Measurements from ENCODE around the gene KAT8.
"Not testable (repeated sequence)": the region's sequence is repeated elsewhere in the genome, so short reads cannot be mapped to it uniquely, and the experiment has no call there.

The KAT8 gene

GRCh38 chr16:31149894-31150890 is 32.7 kb downstream of the KAT8 start, which contains the start of gene PRSS36:
Gene PRSS36, minus strand, starts transcription at chr16:31150066. Its CDS starts 31 bp downstream, at chr16:31150035.
- DNase-seq = no peak

DNA sequence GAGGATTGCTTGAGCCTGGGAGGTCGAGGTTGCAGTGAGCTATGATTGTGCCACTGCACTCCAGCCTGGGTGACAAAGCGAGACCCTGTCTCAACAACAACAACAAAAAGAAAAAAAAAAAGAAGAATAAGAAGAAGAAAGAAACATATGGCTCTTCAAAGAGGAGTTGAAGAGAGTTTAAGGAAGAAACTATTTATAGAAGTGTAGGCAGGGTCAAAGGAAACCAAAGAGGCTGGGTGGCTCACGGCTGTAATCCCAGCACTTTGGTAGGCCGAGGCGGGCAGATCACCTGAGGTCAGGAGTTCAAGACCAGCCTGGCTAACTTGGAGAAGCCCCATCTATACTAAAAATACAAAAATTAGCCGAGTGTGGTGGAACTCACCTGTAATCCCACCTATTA is 33.5 kb downstream of the KAT8 start:
- not testable (repeated sequence) for DNase-seq

DNA sequence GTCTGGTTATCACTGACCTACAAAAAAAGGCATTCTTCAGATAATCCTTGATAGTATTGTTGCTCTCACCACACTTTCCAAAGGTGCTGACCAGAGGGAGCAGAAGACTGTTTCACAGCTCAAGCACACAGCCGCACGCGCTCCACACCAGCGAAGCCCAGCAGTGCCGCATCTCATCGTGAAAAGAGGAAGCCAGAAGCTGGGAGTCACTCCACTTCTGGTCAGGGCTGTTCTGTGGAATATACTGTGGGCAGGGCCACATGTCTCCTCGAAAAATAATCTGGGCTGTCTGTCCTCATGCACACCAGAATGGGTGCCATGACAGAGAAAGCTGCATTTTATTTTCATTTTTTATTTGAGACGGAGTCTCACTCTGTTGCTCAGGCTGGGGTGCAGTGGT is 39.7 kb downstream of the KAT8 start:
- DNase-seq = no peak

GRCh38 chr16:31167315-31167714 is 49.9 kb downstream of the KAT8 start:
- DNase-seq = no peak

DNA sequence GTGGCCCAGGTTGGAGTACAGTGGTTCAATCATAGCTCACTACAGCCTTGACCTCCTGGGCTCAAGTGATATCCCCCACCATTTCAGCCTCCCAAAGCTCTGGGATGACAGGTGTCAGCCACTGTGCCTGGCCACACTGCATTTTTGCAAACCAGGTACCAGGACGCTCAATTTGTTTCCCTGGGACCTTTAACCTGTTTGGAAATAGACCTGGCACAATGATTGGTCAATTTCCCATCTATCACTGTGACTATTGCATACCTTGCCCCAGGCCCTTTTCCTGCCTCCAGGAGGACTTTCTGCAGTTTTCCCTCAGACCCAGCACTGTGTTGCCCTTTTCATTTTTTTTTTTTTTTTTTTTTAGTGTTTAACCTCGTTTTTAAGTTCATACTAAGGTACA is 51.4 kb downstream of the KAT8 start:
- no peak for DNase-seq

DNA sequence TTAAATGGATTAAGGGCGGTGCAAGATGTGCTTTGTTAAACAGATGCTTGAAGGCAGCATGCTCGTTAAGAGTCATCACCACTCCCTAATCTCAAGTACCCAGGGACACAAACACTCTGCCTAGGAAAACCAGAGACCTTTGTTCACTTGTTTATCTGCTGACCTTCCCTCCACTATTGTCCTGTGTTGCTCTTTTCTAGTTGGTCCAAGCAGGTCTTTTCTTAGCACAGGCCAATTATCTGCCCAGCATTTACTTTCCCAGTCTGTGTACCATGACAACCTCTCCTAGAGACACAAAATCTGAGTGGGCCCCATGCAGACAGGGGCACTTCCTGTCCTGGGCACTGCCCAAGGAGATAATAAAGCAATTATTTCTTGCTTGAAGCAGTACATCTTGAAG is 52.6 kb downstream of the KAT8 start:
- DNase-seq = not testable (repeated sequence)

GRCh38 chr16:31177136-31177535 is 59.7 kb downstream of the KAT8 start:
- DNase-seq = no peak

DNA sequence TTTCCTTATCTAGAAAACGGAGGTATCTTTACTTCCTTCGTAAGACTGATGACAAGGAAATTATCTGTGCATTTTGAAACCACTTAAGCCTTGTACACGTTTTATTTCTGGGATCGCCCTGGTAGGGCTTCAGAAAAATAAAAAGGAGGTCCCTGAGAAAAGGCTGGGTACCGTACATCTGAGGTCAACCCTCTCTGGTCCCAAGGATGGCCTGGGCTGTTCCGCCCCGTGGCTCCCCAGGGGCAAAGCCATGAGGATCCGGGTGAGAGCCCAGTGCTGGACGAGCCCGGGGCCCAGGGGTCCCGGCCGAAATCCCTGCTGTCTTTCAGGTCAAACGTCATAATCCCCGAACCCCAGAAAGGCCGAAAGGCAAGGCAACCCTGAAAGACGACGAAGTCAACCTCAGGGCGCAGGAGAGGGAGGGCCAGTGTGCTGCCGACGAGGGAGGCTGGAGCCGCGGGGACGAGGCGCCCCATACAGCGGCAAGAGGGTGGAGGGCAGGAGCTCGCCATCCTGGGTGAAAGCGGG is 61.8 kb downstream of the KAT8 start:
- DNase-seq = no peak

GRCh38 chr16:31179747-31180459 is 62.4 kb downstream of the KAT8 start, which contains the start of gene FUS:
Gene FUS, plus strand, starts transcription at chr16:31180139. Its CDS starts 76 bp downstream, at chr16:31180215.
- peak; percentile 91 for DNase-seq
